A673 (cell line): Measurements from ENCODE around the gene BEND6. TPM values are rescaled to one million over a fixed set of nuclear protein-coding genes. Genes with fewer than 3 reads are reported as not detected.

ENCODE experiments used
- BruUV-seq: library from RNA; stranded (reverse); fragments of 400-500 nt; replicated peaks from 2 replicates; lab custom pipeline; 2021; lab: Mats Ljungman, UMichigan
- CTCF ChIA-PET: fragments of 300-600 bp; sonication (Branson Sonifier 250); formaldehyde crosslinking; loops from one replicate; lab custom pipeline; 2022; ENCODE audit warnings: antibody characterized with exemption; lab: Charles Lee
- POLR2A ChIA-PET: fragments of 300-600 bp; sonication (Branson Sonifier 250); formaldehyde crosslinking; loops from one replicate; lab custom pipeline; 2022; ENCODE audit warnings: antibody characterized with exemption; ENCODE audit not compliant: low non-redundant PET; lab: Charles Lee
- DNase-seq: peaks from one replicate; pipeline ENCODE4 v3.0.0-alpha.2; 2015; ENCODE audit warnings: low spot score
- H3K27ac ChIP-seq: fragments of 200-600 bp; sonication (generic); 2 replicates; pipeline ENCODE4 v1.5.1; 2016; ENCODE audit warnings: mixed run types, low read depth, mild to moderate bottlenecking, mixed read lengths, antibody characterized with exemption, low read length; ENCODE audit not compliant: poor library complexity, severe bottlenecking
- H3K27me3 ChIP-seq: fragments of 200-600 bp; sonication (generic); replicated peaks from 2 replicates; pipeline ENCODE4 v1.6.1; 2017; ENCODE audit warnings: mixed run types, low read depth, mild to moderate bottlenecking, mixed read lengths, antibody characterized with exemption, low read length; ENCODE audit not compliant: insufficient read depth, poor library complexity
- H3K36me3 ChIP-seq: fragments of 200-600 bp; sonication (generic); 2 replicates; pipeline ENCODE4 v1.6.1; 2016; ENCODE audit warnings: mixed run types, mild to moderate bottlenecking, mixed read lengths, antibody characterized with exemption, low read length; ENCODE audit not compliant: insufficient read depth, poor library complexity, severe bottlenecking
- H3K4me1 ChIP-seq: fragments of 200-600 bp; sonication (generic); 2 replicates; pipeline ENCODE4 v1.6.1; 2017; ENCODE audit warnings: mixed run types, mild to moderate bottlenecking, mixed read lengths, antibody characterized with exemption, low read length; ENCODE audit not compliant: insufficient read depth, poor library complexity, severe bottlenecking
- H3K4me3 ChIP-seq: fragments of 200-600 bp; sonication (generic); 2 replicates; pipeline ENCODE4 v1.5.1; 2016; ENCODE audit warnings: low read depth, mixed run types, mild to moderate bottlenecking, mixed read lengths, low read length; ENCODE audit not compliant: poor library complexity, severe bottlenecking
- H3K9me3 ChIP-seq: fragments of 200-600 bp; sonication (generic); 2 replicates; pipeline ENCODE4 v1.6.1; 2016; ENCODE audit warnings: mixed run types, low read depth, mild to moderate bottlenecking, mixed read lengths, antibody characterized with exemption, low read length; ENCODE audit not compliant: poor library complexity, severe bottlenecking
- EZH2 ChIP-seq: fragments of 200-600 bp; sonication (generic); IDR thresholded peaks from 2 replicates; pipeline ENCODE4 v1.6.1; 2017; ENCODE audit warnings: borderline replicate concordance, low read depth, mild to moderate bottlenecking, mixed read lengths, antibody characterized with exemption, low read length; ENCODE audit not compliant: poor library complexity, severe bottlenecking
- intact Hi-C: fragments of 100-400 bp; cut with micrococcal nuclease; formaldehyde crosslinking; loops from one replicate; pipeline ENCODE4 v1.10.0; 2022; ENCODE audit not compliant: unreplicated experiment
- total RNA-seq: library from RNA; stranded (reverse); gene quantifications from 2 replicates; pipeline ENCODE4 v1.2.3, GENCODE V29; 2021
- TF ChIP-seq, protein P1 (sequence below): fragments of 300-800, 200-600 bp; sonication (generic); conservative IDR thresholded peaks from 2 replicates; pipeline ENCODE4 v1.5.1; 2017; ENCODE audit warnings: low read depth, mild to moderate bottlenecking, antibody characterized with exemption, low read length, moderate library complexity, mixed read lengths

The BEND6 gene
- total RNA-seq, 1 experiment from 2014 or later = 5.3 TPM

DNA sequence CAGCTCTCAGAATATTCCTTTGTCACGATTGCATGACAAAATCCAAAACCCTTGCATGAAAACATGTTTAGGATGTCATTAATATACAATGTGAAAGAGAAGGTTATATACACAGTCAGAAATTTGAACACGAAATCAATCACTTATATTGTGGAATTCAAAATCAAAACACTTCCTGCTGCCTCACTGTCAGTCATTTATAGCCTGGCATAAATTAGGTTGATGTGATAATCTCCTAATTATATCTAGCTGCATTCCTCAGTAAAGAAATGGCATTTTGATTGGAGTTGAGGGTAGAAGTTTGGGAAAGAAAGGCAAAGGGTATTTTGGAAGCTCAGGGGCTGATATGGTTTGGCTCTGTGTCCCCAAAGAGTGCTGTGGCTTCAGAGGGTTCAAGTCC is 24.1 kb upstream of the BEND6 start:
- H3K27ac ChIP-seq = no peak overlapping the region
- H3K27me3 ChIP-seq = no peaks in the 10 kb centered on the region
- ChIA-PET CTCF (no interaction called here), POLR2A (no interaction called here)
- BruUV-seq = no TSS peak
- TF ChIP-seq, protein P1, sequence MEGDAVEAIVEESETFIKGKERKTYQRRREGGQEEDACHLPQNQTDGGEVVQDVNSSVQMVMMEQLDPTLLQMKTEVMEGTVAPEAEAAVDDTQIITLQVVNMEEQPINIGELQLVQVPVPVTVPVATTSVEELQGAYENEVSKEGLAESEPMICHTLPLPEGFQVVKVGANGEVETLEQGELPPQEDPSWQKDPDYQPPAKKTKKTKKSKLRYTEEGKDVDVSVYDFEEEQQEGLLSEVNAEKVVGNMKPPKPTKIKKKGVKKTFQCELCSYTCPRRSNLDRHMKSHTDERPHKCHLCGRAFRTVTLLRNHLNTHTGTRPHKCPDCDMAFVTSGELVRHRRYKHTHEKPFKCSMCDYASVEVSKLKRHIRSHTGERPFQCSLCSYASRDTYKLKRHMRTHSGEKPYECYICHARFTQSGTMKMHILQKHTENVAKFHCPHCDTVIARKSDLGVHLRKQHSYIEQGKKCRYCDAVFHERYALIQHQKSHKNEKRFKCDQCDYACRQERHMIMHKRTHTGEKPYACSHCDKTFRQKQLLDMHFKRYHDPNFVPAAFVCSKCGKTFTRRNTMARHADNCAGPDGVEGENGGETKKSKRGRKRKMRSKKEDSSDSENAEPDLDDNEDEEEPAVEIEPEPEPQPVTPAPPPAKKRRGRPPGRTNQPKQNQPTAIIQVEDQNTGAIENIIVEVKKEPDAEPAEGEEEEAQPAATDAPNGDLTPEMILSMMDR = no peak
- no peak for TF ChIP-seq EZH2
- H3K4me3 ChIP-seq = no peak overlapping the region
- H3K9me3 ChIP-seq = no peaks in the 10 kb centered on the region
- no peak for DNase-seq
- peaks cover 6% of the 10 kb centered on the region for H3K4me1 ChIP-seq
- intact Hi-C loops = no loop called here
- H3K36me3 ChIP-seq = no peaks in the 10 kb centered on the region

DNA sequence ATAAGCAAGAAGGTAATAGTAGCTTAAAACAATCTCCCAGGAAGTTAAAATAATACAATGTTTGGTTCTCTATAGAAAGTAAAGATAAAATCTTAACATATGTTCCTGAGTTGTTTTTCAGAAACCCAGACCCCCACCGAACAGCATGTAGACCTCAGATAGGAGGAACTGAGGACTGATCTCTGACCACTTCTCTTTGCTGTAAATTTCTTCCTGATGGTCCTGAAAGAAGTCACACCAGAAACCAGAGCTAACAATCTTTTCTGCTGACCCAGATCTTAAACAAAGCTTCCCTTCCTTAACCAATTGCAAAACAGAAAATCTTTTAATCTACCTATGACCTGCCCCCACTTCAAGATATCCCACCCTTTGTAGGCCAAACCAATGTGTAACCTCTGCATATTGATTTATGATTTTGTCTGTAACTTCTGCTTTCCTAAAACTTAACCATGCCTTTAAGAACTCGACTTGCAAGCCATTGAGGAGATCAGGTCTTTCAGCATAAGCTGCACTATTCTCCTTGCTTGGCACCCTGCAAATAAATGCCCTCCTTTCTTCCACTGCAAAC is 21.9 kb upstream of the BEND6 start:
- CTCF ChIA-PET = no interaction called here

DNA sequence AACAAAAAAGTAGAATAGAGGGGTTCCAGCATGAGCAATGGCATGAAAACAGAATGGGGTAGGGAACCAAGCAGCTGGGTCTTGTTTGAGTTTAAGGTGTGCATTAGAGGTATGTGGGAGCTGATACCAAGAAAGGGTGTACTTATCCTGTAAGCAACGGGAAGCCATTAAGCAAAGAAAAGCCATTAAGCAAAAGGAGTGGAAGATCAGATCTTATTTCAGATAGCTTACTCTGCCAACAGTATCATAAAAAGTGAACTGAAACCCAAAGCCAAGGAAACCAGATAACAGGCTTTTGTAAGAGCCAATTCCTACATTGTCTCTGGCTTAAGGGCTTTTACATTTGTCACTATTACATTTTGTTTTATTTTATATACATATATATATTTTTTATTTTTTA is 21.3 kb upstream of the BEND6 start:
- no peak for DNase-seq
- BruUV-seq = no TSS peak
- Histone ChIP-seq H3K36me3 (no peaks in the 10 kb centered on the region), H3K4me3 (no peak overlapping the region), H3K27ac (no peak overlapping the region), H3K9me3 (no peaks in the 10 kb centered on the region), H3K27me3 (no peaks in the 10 kb centered on the region), H3K4me1 (no peaks in the 10 kb centered on the region)
- intact Hi-C loops = no loop called here
- TF ChIP-seq, protein P1 = no peak
- TF ChIP-seq EZH2 = no peak
- POLR2A ChIA-PET = no interaction called here
- CTCF ChIA-PET = no interaction called here

More for the DNA sequence above, 21.9 kb upstream of the BEND6 start:
- Histone ChIP-seq H3K4me1 (no peaks in the 10 kb centered on the region), H3K27ac (no peak overlapping the region), H3K36me3 (no peaks in the 10 kb centered on the region), H3K27me3 (no peaks in the 10 kb centered on the region), H3K9me3 (no peaks in the 10 kb centered on the region), H3K4me3 (no peak overlapping the region)
- intact Hi-C loops = no loop called here
- POLR2A ChIA-PET = no interaction called here
- TF ChIP-seq, protein P1 = no peak
- no peak for TF ChIP-seq EZH2
- no peak for DNase-seq
- BruUV-seq = no TSS peak
